Mesendoderm (in vitro differentiated cells): ENCODE measurements around the gene CAMKMT.

ENCODE experiments used
- DNase-seq: peaks from one replicate; pipeline ENCODE4 v3.0.0; 2013
- H2AK5ac ChIP-seq: 2 replicates; pipeline ENCODE4 v1.6.1; 2013; ENCODE audit warnings: low read length, inconsistent platforms
- H2BK120ac ChIP-seq: 2 replicates; pipeline ENCODE4 v1.6.1; 2013; ENCODE audit warnings: low read depth, mild to moderate bottlenecking, low read length, moderate library complexity, mixed read lengths
- H2BK15ac ChIP-seq: replicated peaks from 2 replicates; pipeline ENCODE4 v1.6.1; 2013; ENCODE audit warnings: low read depth, mild to moderate bottlenecking, moderate library complexity
- H2BK5ac ChIP-seq: 2 replicates; pipeline ENCODE4 v1.6.1; 2013; ENCODE audit warnings: low read length, inconsistent platforms
- H3K18ac ChIP-seq: 2 replicates; pipeline ENCODE4 v1.6.1; 2013; ENCODE audit warnings: mild to moderate bottlenecking, low read length, mixed read lengths
- H3K23ac ChIP-seq: one replicate; pipeline ENCODE4 v1.6.1; 2013; ENCODE audit warnings: low read length
- H3K27ac ChIP-seq: 2 replicates; pipeline ENCODE4 v1.5.1; 2013; ENCODE audit warnings: low read depth, mild to moderate bottlenecking, inconsistent platforms, low read length, moderate library complexity
- H3K27me3 ChIP-seq: 2 replicates; pipeline ENCODE4 v1.6.1; 2013; ENCODE audit warnings: low read length, control low read depth, mild to moderate bottlenecking, inconsistent platforms; ENCODE audit not compliant: insufficient read depth, poor library complexity
- H3K36me3 ChIP-seq: 2 replicates; pipeline ENCODE4 v1.6.1; 2013; ENCODE audit warnings: low read length, inconsistent platforms; ENCODE audit not compliant: control insufficient read depth, insufficient read depth
- H3K4ac ChIP-seq: one replicate; pipeline ENCODE4 v1.6.1; 2013; ENCODE audit warnings: low read depth, mild to moderate bottlenecking, low read length, moderate library complexity
- H3K4me1 ChIP-seq: 2 replicates; pipeline ENCODE4 v1.6.1; 2013; ENCODE audit warnings: low read depth, low read length, inconsistent platforms; ENCODE audit not compliant: control insufficient read depth
- H3K4me2 ChIP-seq: 2 replicates; pipeline ENCODE4 v1.6.1; 2013; ENCODE audit warnings: low read length
- H3K4me3 ChIP-seq: 2 replicates; pipeline ENCODE4 v1.5.1; 2013; ENCODE audit warnings: mild to moderate bottlenecking, low read length
- H3K56ac ChIP-seq: one replicate; pipeline ENCODE4 v1.6.1; 2013; ENCODE audit warnings: low read length
- H3K79me1 ChIP-seq: 2 replicates; pipeline ENCODE4 v1.6.1; 2013; ENCODE audit warnings: low read length, inconsistent platforms
- H3K79me2 ChIP-seq: 2 replicates; pipeline ENCODE4 v1.6.1; 2013; ENCODE audit warnings: mild to moderate bottlenecking, low read length; ENCODE audit not compliant: control insufficient read depth, insufficient read depth
- H3K9ac ChIP-seq: 2 replicates; pipeline ENCODE4 v1.6.1; 2013; ENCODE audit warnings: low read length, inconsistent platforms
- H4K5ac ChIP-seq: one replicate; pipeline ENCODE4 v1.6.1; 2013; ENCODE audit warnings: low read length
- H4K8ac ChIP-seq: one replicate; pipeline ENCODE4 v1.6.1; 2013; ENCODE audit warnings: low read depth, mild to moderate bottlenecking, control low read depth, low read length, moderate library complexity
- WGBS: extraction: QIAGEN DNeasy Blood & Tissue Kit; methylation state at CpG from one replicate; pipeline ENCODE4 v1.1.7; 2013; ENCODE audit warnings: low lambda C conversion rate, missing lambda C conversion rate; ENCODE audit not compliant: insufficient coverage; ENCODE audit errors: extremely low coverage; 5-methylcytosine and 5-hydroxymethylcytosine counted together

Gene CAMKMT

DNA sequence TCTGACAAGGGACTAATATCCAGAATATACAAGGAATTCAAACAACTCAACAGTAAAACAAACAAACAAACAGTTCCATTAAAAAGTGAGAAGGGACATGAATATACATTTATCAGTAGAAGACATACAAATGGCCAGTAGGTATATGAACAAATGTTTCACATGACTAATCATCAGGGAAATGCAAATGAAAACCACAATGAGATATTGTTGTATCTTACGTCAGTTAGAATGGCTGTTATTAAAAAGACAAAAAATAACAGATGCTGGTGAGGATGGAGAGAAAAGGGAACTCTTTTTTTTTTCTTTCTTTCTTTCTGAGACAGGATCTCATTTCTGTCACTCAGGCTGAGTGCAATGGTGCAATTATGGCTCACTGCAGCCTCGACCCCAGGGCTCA is 175.5 kb downstream of the CAMKMT start:
- no peak overlapping the region for H4K5ac ChIP-seq
- no peak overlapping the region for H3K18ac ChIP-seq
- H3K4me2 ChIP-seq: no peak overlapping the region
- H3K23ac ChIP-seq: no peak overlapping the region
- H3K4me3 ChIP-seq: no peak overlapping the region
- no peak overlapping the region for H2BK5ac ChIP-seq
- H3K36me3 ChIP-seq: no peaks in the 10 kb centered on the region
- H2BK120ac ChIP-seq: no peak overlapping the region
- H4K8ac ChIP-seq: no peak overlapping the region
- H3K79me1 ChIP-seq: no peaks in the 10 kb centered on the region
- H2AK5ac ChIP-seq: no peak overlapping the region
- H3K4ac ChIP-seq: no peak overlapping the region
- no peak for DNase-seq
- H3K4me1 ChIP-seq: no peaks in the 10 kb centered on the region
- WGBS: no CpG with 5 or more reads among the region's 2 CpGs
- H2BK15ac ChIP-seq: no peak overlapping the region
- no peak overlapping the region for H3K9ac ChIP-seq
- H3K27ac ChIP-seq: no peak overlapping the region
- H3K56ac ChIP-seq: no peak overlapping the region
- no peaks in the 10 kb centered on the region for H3K27me3 ChIP-seq
- no peaks in the 10 kb centered on the region for H3K79me2 ChIP-seq

DNA sequence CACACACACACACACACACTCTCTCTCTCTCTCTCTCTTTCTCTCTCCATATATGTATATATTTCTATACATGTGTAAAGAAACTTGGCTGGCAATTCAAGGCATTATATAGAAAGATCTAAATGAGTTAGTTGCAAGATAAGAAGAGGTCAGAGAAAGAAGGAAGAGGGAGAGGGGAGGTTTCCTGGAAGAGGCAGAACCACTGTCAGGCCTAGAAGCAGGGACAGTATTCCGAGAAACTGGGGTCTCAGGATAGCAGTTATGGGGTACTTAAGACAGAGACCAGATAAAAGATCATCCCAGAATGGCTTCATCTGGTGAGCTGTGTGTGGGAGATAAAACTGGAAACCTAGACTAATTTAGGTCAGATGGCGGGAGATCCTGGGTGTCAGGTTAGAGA is 180.8 kb downstream of the CAMKMT start:
- Histone ChIP-seq H2BK5ac (no peak overlapping the region), H3K9ac (no peak overlapping the region), H3K4me3 (no peak overlapping the region), H3K4me2 (no peak overlapping the region), H3K27ac (no peak overlapping the region), H2AK5ac (no peak overlapping the region), H4K5ac (no peak overlapping the region), H3K23ac (no peak overlapping the region), H3K4me1 (peaks cover 2% of the 10 kb centered on the region), H4K8ac (no peak overlapping the region), H3K36me3 (no peaks in the 10 kb centered on the region), H3K18ac (peak overlapping the region; percentile 64), H3K27me3 (no peaks in the 10 kb centered on the region), H3K79me1 (no peaks in the 10 kb centered on the region), H2BK15ac (no peak overlapping the region), H3K79me2 (no peaks in the 10 kb centered on the region), H3K4ac (no peak overlapping the region), H3K56ac (no peak overlapping the region), H2BK120ac (no peak overlapping the region)
- no peak for DNase-seq
- WGBS: no CpG with 5 or more reads among the region's 2 CpGs

DNA sequence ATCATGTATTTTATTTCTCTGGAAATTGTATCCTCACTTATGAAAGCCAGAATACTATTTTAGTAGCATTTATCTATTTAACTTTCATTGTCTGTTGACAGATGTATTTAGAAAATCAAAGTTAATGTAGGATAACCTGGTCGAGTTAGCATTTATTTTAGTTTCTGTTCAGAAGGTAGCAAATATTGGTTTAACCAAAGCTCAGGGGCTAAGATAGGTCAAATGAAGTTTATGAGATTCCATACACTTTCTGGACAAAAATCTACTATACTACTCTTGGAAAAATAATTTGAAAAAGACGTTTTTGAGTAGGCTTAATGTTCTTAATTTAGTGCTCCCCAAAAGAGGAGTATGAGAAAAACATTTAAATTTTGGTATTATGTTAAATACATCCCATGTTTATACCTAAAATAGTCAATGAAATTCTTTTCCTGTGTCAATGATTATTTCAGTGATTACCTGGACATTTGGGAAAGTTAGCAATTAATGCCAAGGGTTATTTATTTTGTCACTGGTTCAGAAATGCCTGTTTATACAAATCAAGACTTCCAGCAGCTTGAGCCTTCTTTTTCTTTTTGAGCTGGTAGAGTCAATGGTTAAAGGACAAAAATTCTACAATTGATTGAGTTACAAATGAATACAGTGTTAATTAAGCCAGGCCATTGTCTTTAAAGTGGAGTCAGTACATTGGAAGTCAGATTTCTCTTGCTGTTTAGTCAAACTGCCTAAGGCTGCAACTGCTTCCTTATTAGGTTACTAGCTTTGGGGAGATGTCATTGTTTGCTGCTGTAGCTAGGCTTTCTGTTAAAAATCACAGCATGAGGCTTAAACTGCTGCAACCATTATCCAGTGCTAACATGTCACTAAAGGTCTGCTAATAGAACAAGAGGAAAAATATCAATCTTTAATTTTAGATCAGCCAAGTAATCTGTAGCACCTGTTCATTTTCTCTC is 182.3 kb downstream of the CAMKMT start:
- H3K4me2 ChIP-seq: no peak overlapping the region
- no peak overlapping the region for H3K18ac ChIP-seq
- H3K4me3 ChIP-seq: no peak overlapping the region
- H3K36me3 ChIP-seq: no peaks in the 10 kb centered on the region
- H3K9ac ChIP-seq: no peak overlapping the region
- WGBS: no CpG with 5 or more reads among the region's 2 CpGs
- no peak overlapping the region for H2AK5ac ChIP-seq
- H3K79me2 ChIP-seq: no peaks in the 10 kb centered on the region
- no peak overlapping the region for H3K23ac ChIP-seq
- peaks cover 10% of the 10 kb centered on the region for H3K4me1 ChIP-seq
- H3K27me3 ChIP-seq: no peaks in the 10 kb centered on the region
- H3K79me1 ChIP-seq: no peaks in the 10 kb centered on the region
- no peak overlapping the region for H4K5ac ChIP-seq
- H3K56ac ChIP-seq: no peak overlapping the region
- H2BK120ac ChIP-seq: no peak overlapping the region
- H2BK15ac ChIP-seq: no peak overlapping the region
- H2BK5ac ChIP-seq: no peak overlapping the region
- no peak overlapping the region for H3K4ac ChIP-seq
- H3K27ac ChIP-seq: no peak overlapping the region
- DNase-seq: peak; percentile 97
- no peak overlapping the region for H4K8ac ChIP-seq

DNA sequence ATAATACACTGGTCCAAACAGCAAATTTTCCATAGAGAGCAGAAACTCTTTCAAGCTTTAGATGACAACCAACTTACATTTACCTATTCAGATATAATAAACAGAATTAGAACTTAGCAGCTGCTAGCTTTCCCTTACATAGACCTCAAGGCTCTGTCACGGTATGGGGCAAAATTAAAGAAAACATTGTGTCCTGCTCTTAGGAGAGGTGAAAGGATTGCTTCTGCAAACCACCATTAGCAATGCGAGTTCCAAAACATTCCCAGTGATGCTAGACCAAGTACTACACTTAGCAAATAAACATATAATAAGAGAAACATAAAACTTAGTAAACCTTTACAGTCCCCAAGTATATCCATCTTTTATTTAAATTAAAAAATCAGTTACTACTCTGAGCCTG is 183.3 kb downstream of the CAMKMT start:
- H3K36me3 ChIP-seq: no peaks in the 10 kb centered on the region
- H3K27ac ChIP-seq: no peak overlapping the region
- H3K18ac ChIP-seq: no peak overlapping the region
- H3K4me1 ChIP-seq: peaks cover 10% of the 10 kb centered on the region
- H4K5ac ChIP-seq: no peak overlapping the region
- no peak overlapping the region for H3K9ac ChIP-seq
- no peak overlapping the region for H2BK15ac ChIP-seq
- WGBS: no CpG with 5 or more reads among the region's 2 CpGs
- peak overlapping the region; percentile 42 for H3K56ac ChIP-seq
- DNase-seq: peak; percentile 56
- H2AK5ac ChIP-seq: no peak overlapping the region
- H3K79me1 ChIP-seq: no peaks in the 10 kb centered on the region
- no peak overlapping the region for H3K23ac ChIP-seq
- no peak overlapping the region for H4K8ac ChIP-seq
- H2BK120ac ChIP-seq: no peak overlapping the region
- no peak overlapping the region for H3K4me2 ChIP-seq
- H2BK5ac ChIP-seq: no peak overlapping the region
- H3K27me3 ChIP-seq: no peaks in the 10 kb centered on the region
- no peak overlapping the region for H3K4ac ChIP-seq
- no peak overlapping the region for H3K4me3 ChIP-seq
- no peaks in the 10 kb centered on the region for H3K79me2 ChIP-seq

DNA sequence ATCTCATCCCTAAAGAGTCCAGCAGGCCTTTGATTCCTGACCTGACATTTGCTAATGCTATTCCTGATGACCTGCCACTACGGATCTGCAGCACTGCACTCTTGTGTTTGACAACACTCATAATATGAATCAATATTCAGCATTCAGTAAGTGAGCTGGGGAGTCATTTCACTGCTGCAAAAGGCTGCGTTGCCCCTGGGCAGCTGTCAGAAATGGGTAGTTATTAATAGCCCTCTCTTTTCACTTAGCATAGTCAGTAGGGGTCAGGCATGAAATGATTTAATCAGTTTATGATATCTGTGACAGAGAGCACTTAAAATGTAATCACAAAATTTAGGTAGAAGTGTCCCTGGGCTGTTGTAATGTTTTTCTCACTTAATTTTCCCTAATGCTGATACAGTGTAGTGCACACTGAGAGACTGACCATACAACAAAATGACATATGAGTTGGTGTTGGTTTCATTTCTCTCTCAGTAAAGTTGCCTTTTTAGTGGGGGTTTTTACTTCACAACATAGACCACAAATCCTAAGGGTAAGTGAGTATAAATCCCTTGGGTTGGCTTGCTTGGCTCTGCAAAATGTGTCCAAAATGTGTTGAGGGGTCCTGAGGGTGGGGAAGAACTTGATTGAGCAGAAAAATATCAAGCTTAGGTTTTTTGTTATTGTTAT is 184.8 kb downstream of the CAMKMT start:
- H3K56ac ChIP-seq: peak overlapping the region; percentile 10

More for the DNA sequence above, 184.8 kb downstream of the CAMKMT start:
- Histone ChIP-seq H3K4ac (no peak overlapping the region), H3K4me2 (no peak overlapping the region), H3K9ac (no peak overlapping the region), H2BK120ac (no peak overlapping the region), H2BK5ac (no peak overlapping the region), H4K5ac (no peak overlapping the region), H3K4me1 (peaks cover 10% of the 10 kb centered on the region), H3K4me3 (no peak overlapping the region), H3K27ac (no peak overlapping the region), H2BK15ac (no peak overlapping the region), H3K79me2 (no peaks in the 10 kb centered on the region), H4K8ac (no peak overlapping the region), H3K18ac (no peak overlapping the region), H3K36me3 (no peaks in the 10 kb centered on the region), H3K23ac (no peak overlapping the region), H3K27me3 (no peaks in the 10 kb centered on the region), H2AK5ac (peak overlapping the region; percentile 11), H3K79me1 (no peaks in the 10 kb centered on the region)
- WGBS: no CpG with 5 or more reads among the region's 2 CpGs
- DNase-seq: no peak
